ENCODE data around the gene OR2T29.
"Not testable (repeated sequence)": the region's sequence is repeated elsewhere in the genome, so short reads cannot be mapped to it uniquely, and the experiment has no call there.

Gene OR2T29, protein sequence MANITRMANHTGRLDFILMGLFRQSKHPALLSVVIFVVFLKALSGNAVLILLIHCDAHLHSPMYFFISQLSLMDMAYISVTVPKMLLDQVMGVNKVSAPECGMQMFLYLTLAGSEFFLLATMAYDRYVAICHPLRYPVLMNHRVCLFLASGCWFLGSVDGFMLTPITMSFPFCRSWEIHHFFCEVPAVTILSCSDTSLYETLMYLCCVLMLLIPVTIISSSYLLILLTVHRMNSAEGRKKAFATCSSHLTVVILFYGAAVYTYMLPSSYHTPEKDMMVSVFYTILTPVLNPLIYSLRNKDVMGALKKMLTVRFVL

DNA sequence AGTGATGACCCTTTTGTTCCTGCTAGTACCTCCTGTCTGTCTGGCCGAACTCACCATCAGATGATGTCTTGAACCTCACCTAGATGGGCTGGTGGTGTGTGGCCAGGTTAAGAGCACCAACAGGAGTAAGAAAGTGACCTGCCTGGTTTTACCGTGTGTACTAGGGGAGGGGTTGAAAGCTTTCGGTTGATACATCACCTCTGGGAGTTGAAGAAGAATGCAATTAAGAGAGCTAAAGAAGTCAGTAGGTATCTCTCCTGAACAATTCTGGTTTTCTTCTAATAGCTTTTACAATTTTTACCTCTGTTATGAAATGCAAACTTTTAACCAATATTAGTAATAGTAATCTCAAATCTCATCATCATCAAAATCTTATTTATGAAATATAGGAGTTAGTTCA lies at the start of gene OR2T29:
TSS of gene OR2T29 (minus strand) at position 101 of the 400 bp plus-strand sequence. CDS start 3,281 bp downstream, outside the sequence.
- not testable (repeated sequence) for H3K4me3 ChIP-seq (ENCODE audit: low read depth, low read length); DNase-seq (ENCODE audit: low read depth)

DNA sequence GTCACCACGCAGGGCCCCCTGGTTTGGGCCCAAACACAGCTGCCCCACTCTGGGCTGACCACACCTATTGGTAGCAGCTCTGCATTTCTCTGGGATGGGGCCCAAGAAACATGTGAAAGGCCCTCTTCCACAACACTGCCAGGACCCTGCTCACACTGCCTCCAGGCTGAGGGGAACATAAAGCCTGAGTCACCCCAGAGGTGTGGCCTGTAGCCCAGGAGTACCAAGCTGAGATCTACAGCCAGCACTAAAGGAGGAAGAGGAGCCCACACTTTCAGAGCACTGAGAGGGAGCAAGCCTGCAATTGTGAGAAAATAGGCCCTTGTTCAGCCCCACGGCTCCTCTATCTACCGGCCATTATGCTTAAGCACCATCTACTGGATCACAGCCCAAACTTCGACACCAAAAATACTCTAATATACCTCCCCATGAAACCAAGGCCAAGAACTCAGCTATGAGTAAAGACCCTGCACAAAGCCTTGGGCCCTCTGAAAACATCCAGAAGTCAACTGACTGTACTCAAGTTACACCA lies 49.4 kb upstream of the OR2T29 start:
- no peak for TF ChIP-seq CTCF (conservative IDR thresholded peaks at IDR 0.05; ENCODE audit: low read depth, low read length)
- no peak for DNase-seq (ENCODE audit: low read depth)
- no peak overlapping the region for H3K4me3 ChIP-seq (ENCODE audit: low read depth, low read length)

- TF ChIP-seq CTCF (conservative IDR thresholded peaks at IDR 0.05; ENCODE audit: low read depth, low read length), result no peak
- DNase-seq (ENCODE audit: low read depth), result no peak
- no peak overlapping the region for H3K4me3 ChIP-seq (ENCODE audit: low read depth, low read length)
These were observed 47.7 kb upstream of the OR2T29 start for GRCh38 chr1:248610301-248610700.

DNA sequence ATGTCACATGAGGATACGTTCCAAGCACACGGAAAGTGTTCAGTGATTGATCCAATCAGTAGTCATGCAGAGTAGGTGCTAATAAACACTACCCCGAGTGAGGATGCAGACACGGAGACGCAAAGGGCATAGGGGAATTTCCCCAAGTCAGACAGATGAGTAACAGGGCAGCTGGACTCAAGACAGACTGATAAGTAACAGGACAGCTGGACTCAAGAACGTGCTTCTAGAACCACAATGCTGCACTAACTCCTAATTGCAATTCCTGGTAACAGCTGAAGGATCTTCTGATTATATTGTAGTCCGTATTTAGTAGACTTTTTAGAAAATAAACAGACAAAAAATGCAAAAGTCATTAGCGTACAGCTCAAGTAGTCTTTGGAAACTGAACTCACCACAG lies 36.8 kb upstream of the OR2T29 start:
- DNase-seq (ENCODE audit: low read depth), result no peak
- no peak for TF ChIP-seq CTCF (conservative IDR thresholded peaks at IDR 0.05; ENCODE audit: low read depth, low read length)
- no peak overlapping the region for H3K4me3 ChIP-seq (ENCODE audit: low read depth, low read length)

DNA sequence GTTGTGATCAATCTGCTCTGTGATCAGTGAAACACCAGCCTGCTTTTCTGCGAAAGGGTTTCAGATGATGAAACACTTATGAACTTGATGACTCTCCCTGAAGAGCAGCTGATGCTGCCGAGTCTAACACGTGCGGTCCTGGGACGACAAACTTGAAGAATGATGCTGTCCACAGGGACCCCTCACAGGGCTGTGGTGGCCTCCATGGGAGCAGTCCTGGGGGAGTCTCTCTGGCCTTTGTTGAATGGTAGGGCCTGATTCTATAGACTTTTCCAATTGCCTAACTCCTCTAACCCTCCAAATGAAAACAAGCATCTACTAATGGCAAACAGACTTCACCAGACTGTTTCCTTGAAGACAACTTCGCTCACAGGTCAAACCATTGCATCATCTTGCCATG lies 35.0 kb upstream of the OR2T29 start, which contains the start of gene OR2T10:
TSS of gene OR2T10 (minus strand) at position 112 of the 400 bp plus-strand sequence. CDS start 3,932 bp downstream, outside the sequence.
- DNase-seq (ENCODE audit: low read depth), result no peak
- TF ChIP-seq CTCF (conservative IDR thresholded peaks at IDR 0.05; ENCODE audit: low read depth, low read length), result no peak
- H3K4me3 ChIP-seq (ENCODE audit: low read depth, low read length), result no peak within 1 kb of the TSS

DNA sequence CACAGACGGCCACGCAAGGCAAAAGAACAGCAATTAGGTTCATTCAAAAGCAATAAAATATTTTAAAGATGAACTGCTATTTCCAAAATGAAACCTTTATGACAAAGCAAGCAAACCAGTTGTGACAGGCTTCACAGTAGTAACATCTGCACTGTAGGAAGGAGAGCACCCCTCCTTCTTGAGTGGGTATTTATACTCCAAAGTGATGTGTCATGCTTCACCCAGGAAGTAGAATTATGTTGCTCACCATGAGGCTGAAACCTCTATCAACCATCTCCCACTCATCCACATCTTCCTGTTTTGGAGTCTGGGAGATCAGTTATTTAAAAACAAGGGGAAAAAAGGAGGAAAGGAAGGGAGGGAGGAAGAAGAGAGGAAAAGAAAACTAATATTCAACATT lies 34.0 kb upstream of the OR2T29 start:
- H3K4me3 ChIP-seq (ENCODE audit: low read depth, low read length), result no peak overlapping the region
- no peak for DNase-seq (ENCODE audit: low read depth)
- TF ChIP-seq CTCF (conservative IDR thresholded peaks at IDR 0.05; ENCODE audit: low read depth, low read length), result no peak

DNA sequence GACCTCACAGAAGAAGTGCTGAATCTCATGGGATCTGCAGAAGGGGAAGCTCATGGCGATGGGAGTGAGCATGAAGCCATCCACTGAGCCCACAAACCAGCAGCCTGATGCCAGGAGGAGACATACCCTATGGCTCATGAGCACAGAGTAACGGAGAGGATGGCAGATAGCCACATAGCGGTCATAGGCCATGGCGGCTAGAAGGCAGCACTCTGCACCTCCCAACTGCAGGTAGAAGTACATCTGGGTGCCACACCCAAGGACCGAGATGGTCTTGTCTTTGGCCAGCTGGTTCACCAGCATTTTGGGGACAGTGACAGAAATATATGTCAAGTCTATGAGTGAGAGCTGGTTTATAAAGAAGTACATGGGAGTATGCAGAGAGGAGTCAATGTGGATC lies 30.7 kb upstream of the OR2T29 start:
- H3K4me3 ChIP-seq (ENCODE audit: low read depth, low read length), result no peak overlapping the region
- TF ChIP-seq CTCF (conservative IDR thresholded peaks at IDR 0.05; ENCODE audit: low read depth, low read length), result no peak
- DNase-seq (ENCODE audit: low read depth), result no peak

Measured in choroid plexus epithelial cell (primary cell).